SK-MEL-5 (cell line): ENCODE data around the gene EXO1. TPM values are rescaled to one million over a fixed set of nuclear protein-coding genes. Genes with fewer than 3 reads are reported as not detected.
"Not testable (repeated sequence)": the region's sequence is repeated elsewhere in the genome, so short reads cannot be mapped to it uniquely, and the experiment has no call there.

Experiments used
- DNase-seq: peaks from one replicate; pipeline ENCODE4 v3.0.0-alpha.2; 2016; ENCODE audit warnings: low read depth, low spot score
- in situ Hi-C: cut with HindIII; loops from 2 replicates; pipeline ENCODE4 v1.10.0; 2016; ENCODE audit warnings: low sequenced_read_pairs, high pct_unique_total_duplicates, low pct_unique_long_range_greater_than_20kb
- polyA plus RNA-seq, 2 experiments: library from polyadenylated mRNA; depleted of rRNA; stranded (reverse); fragments of >200 nt; gene quantifications; 2 replicates each; pipeline ENCODE4 v1.2.3, GENCODE V29; 2015
- total RNA-seq: library from RNA; depleted of rRNA; stranded (reverse); fragments of >200 nt; shearing (Covaris generic); gene quantifications from 2 replicates; pipeline ENCODE4 v1.2.3, GENCODE V29; 2014; rRNA removed

The EXO1 gene
- total RNA-seq = 34.6 and 38.6 TPM in 2 replicates
- 21.4 and 24.8 TPM in 2 replicates for polyA plus RNA-seq (2015; cell fraction: cytosol; rRNA removed)
- 14.9 and 15.2 TPM in 2 replicates for polyA plus RNA-seq (2015; cell fraction: nucleus; rRNA removed)

GRCh38 chr1:241847796-241848685, at the start of gene EXO1:
Gene EXO1 (plus strand): TSS chr1:241848204. CDS start chr1:241850426, 2,222 bp downstream.
- peak; percentile 94 for DNase-seq
- in situ Hi-C loops = no loop called here

GRCh38 chr1:241799416-241799815, 48.6 kb upstream of the EXO1 start:
- in situ Hi-C loops = no loop called here
- DNase-seq = no peak

GRCh38 chr1:241800640-241801039, 47.4 kb upstream of the EXO1 start:
- in situ Hi-C loops = no loop called here

GRCh38 chr1:241802863-241803262, 45.1 kb upstream of the EXO1 start:
- no peak for DNase-seq
- in situ Hi-C loops = no loop called here

More at GRCh38 chr1:241800640-241801039, 47.4 kb upstream of the EXO1 start:
- no peak for DNase-seq

- in situ Hi-C loops, DNase-seq: not testable (repeated sequence)
Measured at GRCh38 chr1:241804706-241805105, 43.3 kb upstream of the EXO1 start.

- DNase-seq = no peak
Measured at GRCh38 chr1:241808265-241808664, 39.7 kb upstream of the EXO1 start.

GRCh38 chr1:241810769-241811405, 37.1 kb upstream of the EXO1 start:
- no peak for DNase-seq
- in situ Hi-C loops = no loop called here

More at GRCh38 chr1:241808265-241808664, 39.7 kb upstream of the EXO1 start:
- in situ Hi-C loops = no loop called here

- in situ Hi-C loops = no loop called here
- DNase-seq = no peak
Measured at GRCh38 chr1:241813768-241814320, 34.2 kb upstream of the EXO1 start.

- no peak for DNase-seq
- in situ Hi-C loops = no loop called here
Measured at GRCh38 chr1:241816008-241816407, 32.0 kb upstream of the EXO1 start.

GRCh38 chr1:241817331-241817792, 30.6 kb upstream of the EXO1 start:
- in situ Hi-C loops = no loop called here
- no peak for DNase-seq

- DNase-seq = no peak
- in situ Hi-C loops = no loop called here
Measured at GRCh38 chr1:241817956-241818612, 29.9 kb upstream of the EXO1 start.

- DNase-seq = no peak
- in situ Hi-C loops = no loop called here
Measured at GRCh38 chr1:241819340-241819866, 28.6 kb upstream of the EXO1 start.

- no peak for DNase-seq
- in situ Hi-C loops = no loop called here
Measured at GRCh38 chr1:241821363-241821762, 26.6 kb upstream of the EXO1 start.

- no peak for DNase-seq
- in situ Hi-C loops = no loop called here
Measured at GRCh38 chr1:241822846-241823245, 25.2 kb upstream of the EXO1 start.

- DNase-seq = no peak
- in situ Hi-C loops = no loop called here
Measured at GRCh38 chr1:241823925-241824324, 24.1 kb upstream of the EXO1 start.

- no peak for DNase-seq
- in situ Hi-C loops = no loop called here
Measured at GRCh38 chr1:241825581-241825980, 22.4 kb upstream of the EXO1 start.

GRCh38 chr1:241826613-241827012, 21.4 kb upstream of the EXO1 start:
- not testable (repeated sequence) for DNase-seq

More at GRCh38 chr1:241826613-241827012, 21.4 kb upstream of the EXO1 start:
- in situ Hi-C loops = not testable (repeated sequence)
